Smooth muscle cell (in vitro differentiated cells): ENCODE measurements around the gene NDUFS1. TPM values are rescaled to one million over a fixed set of nuclear protein-coding genes. Genes with fewer than 3 reads are reported as not detected.

Source experiments
- DNase-seq: peaks from one replicate; lab custom pipeline; 2025; ENCODE audit not compliant: unreplicated experiment; lab: John Stamatoyannopoulos, UW
- H2AFZ ChIP-seq: fragments of 200-600 bp; sonication (generic); 2 replicates; pipeline ENCODE4 v1.6.0; 2016; ENCODE audit warnings: antibody characterized with exemption, low read depth, mild to moderate bottlenecking
- H3F3A ChIP-seq: fragments of 200-600 bp; sonication (generic); 2 replicates; pipeline ENCODE4 v1.6.0; 2017; ENCODE audit warnings: antibody characterized with exemption, low read depth
- H3K27ac ChIP-seq: fragments of 200-600 bp; sonication (generic); 2 replicates; pipeline ENCODE4 v1.5.1; 2016; ENCODE audit warnings: low read depth, mild to moderate bottlenecking
- H3K27me3 ChIP-seq: fragments of 200-600 bp; sonication (generic); 2 replicates; pipeline ENCODE4 v1.6.1; 2016; ENCODE audit warnings: low read depth, mild to moderate bottlenecking
- H3K36me3 ChIP-seq: fragments of 200-600 bp; sonication (generic); 2 replicates; pipeline ENCODE4 v1.5.1; 2016; ENCODE audit warnings: low read depth
- H3K4me1 ChIP-seq: fragments of 200-600 bp; sonication (generic); 2 replicates; pipeline ENCODE4 v1.5.1; 2016; ENCODE audit warnings: low read depth
- H3K4me2 ChIP-seq: fragments of 200-600 bp; sonication (generic); 2 replicates; pipeline ENCODE4 v1.6.0; 2016; ENCODE audit warnings: mild to moderate bottlenecking
- H3K4me3 ChIP-seq: fragments of 200-600 bp; sonication (generic); 2 replicates; pipeline ENCODE4 v1.5.1; 2016; ENCODE audit warnings: mild to moderate bottlenecking
- H3K79me2 ChIP-seq: fragments of 200-600 bp; sonication (generic); 2 replicates; pipeline ENCODE4 v1.6.0; 2016; ENCODE audit warnings: low read depth, mild to moderate bottlenecking
- H3K9ac ChIP-seq: fragments of 200-600 bp; sonication (generic); 2 replicates; pipeline ENCODE4 v1.6.0; 2016; ENCODE audit warnings: low read depth
- H3K9me3 ChIP-seq: fragments of 200-600 bp; sonication (generic); replicated peaks from 2 replicates; pipeline ENCODE4 v1.5.1; 2016; ENCODE audit warnings: low read depth
- H4K20me1 ChIP-seq: fragments of 200-600 bp; sonication (generic); 2 replicates; pipeline ENCODE4 v1.6.0; 2016; ENCODE audit warnings: low read depth
- WGBS: methylation state at CpG from one replicate; pipeline ENCODE4 v1.1.7; 2016; ENCODE audit warnings: low lambda C conversion rate; 5-methylcytosine and 5-hydroxymethylcytosine counted together
- polyA plus RNA-seq: library from polyadenylated mRNA; unstranded; fragments of >200 nt; fragmentation: Nextera tagmentation; extraction: Ambion mirVana; gene quantifications from 2 replicates; pipeline ENCODE4 v1.2.1, GENCODE V29; 2016
- total RNA-seq: library from RNA; depleted of rRNA; stranded (reverse); fragments of >200 nt; gene quantifications from 2 replicates; pipeline ENCODE4 v1.2.3, GENCODE V29; 2014
- TF ChIP-seq, protein P1 (sequence below): fragments of 200-600 bp; sonication (generic); IDR thresholded peaks from 2 replicates; pipeline ENCODE4 v1.5.1; 2017; ENCODE audit warnings: borderline replicate concordance, mild to moderate bottlenecking, antibody characterized with exemption; ENCODE audit not compliant: insufficient read depth, poor library complexity, severe bottlenecking

Gene NDUFS1
- total and polyA plus RNA-seq, 2 experiments from 2014 or later, result 62.0 to 101 TPM

- Histone ChIP-seq H3K4me3 (peak overlapping the region; percentile 76), H3F3A (peaks cover 7% of the 10 kb centered on the region), H3K9ac (peak overlapping the region; percentile 99), H3K79me2 (peaks cover 70% of the 10 kb centered on the region), H4K20me1 (peaks cover 19% of the 10 kb centered on the region), H3K9me3 (no peaks in the 10 kb centered on the region), H3K27me3 (no peaks in the 10 kb centered on the region), H3K4me2 (peak overlapping the region; percentile 100), H3K27ac (peak overlapping the region; percentile 95), H3K36me3 (no peaks in the 10 kb centered on the region), H3K4me1 (peaks cover 29% of the 10 kb centered on the region), H2AFZ (peak overlapping the region; percentile 91)
- WGBS, result 2% methylated on average over 46 of the region's 88 CpGs
- TF ChIP-seq, protein P1, sequence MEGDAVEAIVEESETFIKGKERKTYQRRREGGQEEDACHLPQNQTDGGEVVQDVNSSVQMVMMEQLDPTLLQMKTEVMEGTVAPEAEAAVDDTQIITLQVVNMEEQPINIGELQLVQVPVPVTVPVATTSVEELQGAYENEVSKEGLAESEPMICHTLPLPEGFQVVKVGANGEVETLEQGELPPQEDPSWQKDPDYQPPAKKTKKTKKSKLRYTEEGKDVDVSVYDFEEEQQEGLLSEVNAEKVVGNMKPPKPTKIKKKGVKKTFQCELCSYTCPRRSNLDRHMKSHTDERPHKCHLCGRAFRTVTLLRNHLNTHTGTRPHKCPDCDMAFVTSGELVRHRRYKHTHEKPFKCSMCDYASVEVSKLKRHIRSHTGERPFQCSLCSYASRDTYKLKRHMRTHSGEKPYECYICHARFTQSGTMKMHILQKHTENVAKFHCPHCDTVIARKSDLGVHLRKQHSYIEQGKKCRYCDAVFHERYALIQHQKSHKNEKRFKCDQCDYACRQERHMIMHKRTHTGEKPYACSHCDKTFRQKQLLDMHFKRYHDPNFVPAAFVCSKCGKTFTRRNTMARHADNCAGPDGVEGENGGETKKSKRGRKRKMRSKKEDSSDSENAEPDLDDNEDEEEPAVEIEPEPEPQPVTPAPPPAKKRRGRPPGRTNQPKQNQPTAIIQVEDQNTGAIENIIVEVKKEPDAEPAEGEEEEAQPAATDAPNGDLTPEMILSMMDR, result no peak
- peak; percentile 38 for DNase-seq
These were observed 74.1 kb downstream of the NDUFS1 start for GRCh38 chr2:206084870-206085741.

- Histone ChIP-seq H4K20me1 (peaks cover 25% of the 10 kb centered on the region), H3K4me1 (peaks cover 31% of the 10 kb centered on the region), H2AFZ (peak overlapping the region; percentile 91), H3K27me3 (no peaks in the 10 kb centered on the region), H3K9me3 (no peaks in the 10 kb centered on the region), H3K9ac (peak overlapping the region; percentile 99), H3K27ac (peak overlapping the region; percentile 95), H3K79me2 (peaks cover 74% of the 10 kb centered on the region), H3K36me3 (no peaks in the 10 kb centered on the region), H3K4me2 (peak overlapping the region; percentile 100), H3F3A (peaks cover 7% of the 10 kb centered on the region), H3K4me3 (peak overlapping the region; percentile 76)
- under 1% methylated on average over 10 of the region's 10 CpGs for WGBS
- TF ChIP-seq, protein P1, result no peak
- peak; percentile 14 for DNase-seq
These were observed 74.8 kb downstream of the NDUFS1 start for GRCh38 chr2:206084439-206084869.

DNA sequence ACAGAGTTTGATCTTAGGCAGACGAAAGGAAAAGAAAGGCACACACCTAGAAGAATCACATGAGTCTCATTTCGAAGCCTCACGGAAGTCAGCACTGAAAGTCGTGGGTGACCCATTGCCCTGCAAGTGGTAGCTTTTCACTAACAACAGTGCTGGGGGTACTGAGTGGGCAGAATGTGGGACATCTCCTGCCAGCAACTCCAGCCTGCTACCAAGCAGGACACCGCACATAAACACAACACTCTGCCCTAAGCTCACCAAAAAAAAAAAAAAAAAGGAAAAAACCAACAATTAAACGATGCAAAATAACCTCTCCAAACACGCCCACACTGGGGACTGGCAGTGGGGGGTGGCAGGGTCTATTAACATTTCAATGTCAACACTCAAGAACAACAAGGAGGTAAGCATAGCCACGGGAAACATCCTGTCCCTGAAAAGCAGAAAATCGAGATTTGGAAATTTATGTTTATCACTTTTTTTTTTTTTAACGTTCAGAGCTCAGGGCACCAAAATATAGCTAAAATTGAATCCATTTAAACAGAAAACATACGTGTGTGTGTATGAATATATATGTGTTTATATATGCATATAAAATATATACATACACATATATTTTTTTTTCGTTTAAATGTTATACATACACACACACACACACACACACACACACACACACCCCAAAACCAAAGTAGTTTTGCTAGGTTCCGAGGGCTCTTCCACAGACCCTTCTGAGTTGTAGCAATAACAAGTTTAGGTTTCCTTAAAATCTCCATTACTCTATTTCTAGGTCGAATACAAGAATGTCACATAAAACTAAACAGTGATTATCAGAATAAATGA is 75.4 kb downstream of the NDUFS1 start:
- no peaks in the 10 kb centered on the region for H3K27me3 ChIP-seq
- H4K20me1 ChIP-seq, result peaks cover 29% of the 10 kb centered on the region
- DNase-seq, result no peak
- peaks cover 7% of the 10 kb centered on the region for H3F3A ChIP-seq
- peak overlapping the region; percentile 100 for H3K4me2 ChIP-seq
- H3K4me3 ChIP-seq, result peak overlapping the region; percentile 76
- H3K36me3 ChIP-seq, result no peaks in the 10 kb centered on the region
- H3K9me3 ChIP-seq, result no peaks in the 10 kb centered on the region
- WGBS, result 9% methylated on average over 14 of the region's 14 CpGs
- H3K4me1 ChIP-seq, result peaks cover 32% of the 10 kb centered on the region
- TF ChIP-seq, protein P1, result no peak
- peak overlapping the region; percentile 91 for H2AFZ ChIP-seq
- H3K27ac ChIP-seq, result peak overlapping the region; percentile 95
- peak overlapping the region; percentile 99 for H3K9ac ChIP-seq
- peaks cover 72% of the 10 kb centered on the region for H3K79me2 ChIP-seq
